ENCODE data around the gene SCYL1.

SCYL1 gene

GRCh38 chr11:65540290-65541092 is 15.6 kb downstream of the SCYL1 start:
- Histone ChIP-seq H3K4me1 (ENCODE audit: control insufficient read depth, low read depth, low read length) (peaks cover 3% of the 10 kb centered on the region), H2AK5ac (ENCODE audit: low read length) (no peak overlapping the region)
- peak; percentile 94 for DNase-seq

GRCh38 chr11:65541093-65541982 is 16.5 kb downstream of the SCYL1 start:
- Histone ChIP-seq H3K36me3 (ENCODE audit: control insufficient read depth, insufficient read depth, low read length) (no peaks in the 10 kb centered on the region), H3K4me3 (ENCODE audit: low read length) (no peak overlapping the region), H3K9ac (ENCODE audit: low read length) (peak overlapping the region; percentile 59), H3K56ac (ENCODE audit: low read length) (peak overlapping the region; percentile 85), H2BK120ac (ENCODE audit: low read depth, low read length) (no peak overlapping the region), H2AK5ac (ENCODE audit: low read length) (no peak overlapping the region), H3K27ac (ENCODE audit: low read depth, low read length) (no peak overlapping the region), H3K79me1 (ENCODE audit: low read length) (no peaks in the 10 kb centered on the region), H3K79me2 (ENCODE audit: control insufficient read depth, insufficient read depth, low read length) (no peaks in the 10 kb centered on the region), H3K18ac (ENCODE audit: low read length) (no peak overlapping the region), H4K5ac (ENCODE audit: low read length) (no peak overlapping the region), H3K4me1 (ENCODE audit: control insufficient read depth, low read depth, low read length) (peaks cover 3% of the 10 kb centered on the region), H2BK15ac (replicated peaks; ENCODE audit: low read depth) (no peak overlapping the region), H3K23ac (ENCODE audit: low read length) (peak overlapping the region; percentile 72), H3K4me2 (ENCODE audit: low read length) (peak overlapping the region; percentile 31), H4K8ac (ENCODE audit: low read depth, low read length) (no peak overlapping the region), H3K4ac (ENCODE audit: low read depth, low read length) (no peak overlapping the region), H2BK5ac (ENCODE audit: low read length) (no peak overlapping the region), H3K27me3 (ENCODE audit: insufficient read depth, low read length, poor library complexity) (no peaks in the 10 kb centered on the region)
- no peak for DNase-seq
- WGBS (ENCODE audit: extremely low coverage, insufficient coverage, low lambda C conversion rate) = no CpG with 5 or more reads among the region's 18 CpGs

More at GRCh38 chr11:65540290-65541092, 15.6 kb downstream of the SCYL1 start:
- no peak overlapping the region for H3K4ac ChIP-seq (ENCODE audit: low read depth, low read length)
- H3K56ac ChIP-seq (ENCODE audit: low read length) = peak overlapping the region; percentile 93
- no CpG with 5 or more reads among the region's 78 CpGs for WGBS (ENCODE audit: extremely low coverage, insufficient coverage, low lambda C conversion rate)
- no peaks in the 10 kb centered on the region for H3K79me2 ChIP-seq (ENCODE audit: control insufficient read depth, insufficient read depth, low read length)
- H3K27ac ChIP-seq (ENCODE audit: low read depth, low read length) = no peak overlapping the region
- H4K5ac ChIP-seq (ENCODE audit: low read length) = no peak overlapping the region
- peak overlapping the region; percentile 89 for H3K23ac ChIP-seq (ENCODE audit: low read length)
- H3K4me3 ChIP-seq (ENCODE audit: low read length) = no peak overlapping the region
- no peaks in the 10 kb centered on the region for H3K79me1 ChIP-seq (ENCODE audit: low read length)
- peak overlapping the region; percentile 98 for H3K4me2 ChIP-seq (ENCODE audit: low read length)
- peak overlapping the region; percentile 69 for H3K9ac ChIP-seq (ENCODE audit: low read length)
- H2BK15ac ChIP-seq (replicated peaks; ENCODE audit: low read depth) = no peak overlapping the region
- no peak overlapping the region for H2BK120ac ChIP-seq (ENCODE audit: low read depth, low read length)
- H3K18ac ChIP-seq (ENCODE audit: low read length) = no peak overlapping the region
- H3K27me3 ChIP-seq (ENCODE audit: insufficient read depth, low read length, poor library complexity) = no peaks in the 10 kb centered on the region
- no peak overlapping the region for H2BK5ac ChIP-seq (ENCODE audit: low read length)
- H3K36me3 ChIP-seq (ENCODE audit: control insufficient read depth, insufficient read depth, low read length) = peaks cover 3% of the 10 kb centered on the region
- H4K8ac ChIP-seq (ENCODE audit: low read depth, low read length) = no peak overlapping the region

- Histone ChIP-seq H3K4me1 (ENCODE audit: control insufficient read depth, low read depth, low read length) (peaks cover 3% of the 10 kb centered on the region), H3K18ac (ENCODE audit: low read length) (no peak overlapping the region), H2BK15ac (replicated peaks; ENCODE audit: low read depth) (no peak overlapping the region), H3K4me3 (ENCODE audit: low read length) (no peak overlapping the region), H3K79me1 (ENCODE audit: low read length) (no peaks in the 10 kb centered on the region), H2BK120ac (ENCODE audit: low read depth, low read length) (no peak overlapping the region), H4K5ac (ENCODE audit: low read length) (no peak overlapping the region), H3K4ac (ENCODE audit: low read depth, low read length) (no peak overlapping the region), H3K4me2 (ENCODE audit: low read length) (no peak overlapping the region), H4K8ac (ENCODE audit: low read depth, low read length) (no peak overlapping the region), H3K27me3 (ENCODE audit: insufficient read depth, low read length, poor library complexity) (peaks cover 3% of the 10 kb centered on the region), H3K9ac (ENCODE audit: low read length) (no peak overlapping the region), H3K27ac (ENCODE audit: low read depth, low read length) (no peak overlapping the region), H3K79me2 (ENCODE audit: control insufficient read depth, insufficient read depth, low read length) (no peaks in the 10 kb centered on the region), H3K36me3 (ENCODE audit: control insufficient read depth, insufficient read depth, low read length) (no peaks in the 10 kb centered on the region), H2BK5ac (ENCODE audit: low read length) (no peak overlapping the region), H2AK5ac (ENCODE audit: low read length) (no peak overlapping the region), H3K23ac (ENCODE audit: low read length) (no peak overlapping the region), H3K56ac (ENCODE audit: low read length) (no peak overlapping the region)
- WGBS (ENCODE audit: extremely low coverage, insufficient coverage, low lambda C conversion rate) = no CpG with 5 or more reads among the region's 3 CpGs
- no peak for DNase-seq
Measured at GRCh38 chr11:65542738-65543390, 18.0 kb downstream of the SCYL1 start.

GRCh38 chr11:65545853-65546216 is 21.0 kb downstream of the SCYL1 start:
- no peak overlapping the region for H2AK5ac ChIP-seq (ENCODE audit: low read length)
- no peak for DNase-seq
- H2BK15ac ChIP-seq (replicated peaks; ENCODE audit: low read depth) = no peak overlapping the region
- H3K79me2 ChIP-seq (ENCODE audit: control insufficient read depth, insufficient read depth, low read length) = no peaks in the 10 kb centered on the region
- H3K9ac ChIP-seq (ENCODE audit: low read length) = no peak overlapping the region
- H4K5ac ChIP-seq (ENCODE audit: low read length) = no peak overlapping the region
- H2BK120ac ChIP-seq (ENCODE audit: low read depth, low read length) = no peak overlapping the region
- peaks cover 3% of the 10 kb centered on the region for H3K27me3 ChIP-seq (ENCODE audit: insufficient read depth, low read length, poor library complexity)
- H3K4me3 ChIP-seq (ENCODE audit: low read length) = no peak overlapping the region
- no peaks in the 10 kb centered on the region for H3K36me3 ChIP-seq (ENCODE audit: control insufficient read depth, insufficient read depth, low read length)
- WGBS (ENCODE audit: extremely low coverage, insufficient coverage, low lambda C conversion rate) = no CpG with 5 or more reads among the region's 4 CpGs
- no peak overlapping the region for H3K23ac ChIP-seq (ENCODE audit: low read length)
- H3K4ac ChIP-seq (ENCODE audit: low read depth, low read length) = no peak overlapping the region
- no peak overlapping the region for H4K8ac ChIP-seq (ENCODE audit: low read depth, low read length)
- no peak overlapping the region for H3K18ac ChIP-seq (ENCODE audit: low read length)
- no peaks in the 10 kb centered on the region for H3K4me1 ChIP-seq (ENCODE audit: control insufficient read depth, low read depth, low read length)
- H3K27ac ChIP-seq (ENCODE audit: low read depth, low read length) = no peak overlapping the region
- no peak overlapping the region for H2BK5ac ChIP-seq (ENCODE audit: low read length)
- H3K56ac ChIP-seq (ENCODE audit: low read length) = no peak overlapping the region
- no peak overlapping the region for H3K4me2 ChIP-seq (ENCODE audit: low read length)
- no peaks in the 10 kb centered on the region for H3K79me1 ChIP-seq (ENCODE audit: low read length)

GRCh38 chr11:65546217-65546958 is 21.5 kb downstream of the SCYL1 start:
- no CpG with 5 or more reads among the region's 64 CpGs for WGBS (ENCODE audit: extremely low coverage, insufficient coverage, low lambda C conversion rate)
- no peak overlapping the region for H4K5ac ChIP-seq (ENCODE audit: low read length)
- H3K79me2 ChIP-seq (ENCODE audit: control insufficient read depth, insufficient read depth, low read length) = no peaks in the 10 kb centered on the region
- no peak overlapping the region for H3K4me3 ChIP-seq (ENCODE audit: low read length)
- no peak overlapping the region for H3K27ac ChIP-seq (ENCODE audit: low read depth, low read length)
- H2AK5ac ChIP-seq (ENCODE audit: low read length) = no peak overlapping the region
- H2BK5ac ChIP-seq (ENCODE audit: low read length) = no peak overlapping the region
- H3K27me3 ChIP-seq (ENCODE audit: insufficient read depth, low read length, poor library complexity) = peaks cover 3% of the 10 kb centered on the region
- no peaks in the 10 kb centered on the region for H3K36me3 ChIP-seq (ENCODE audit: control insufficient read depth, insufficient read depth, low read length)
- H2BK15ac ChIP-seq (replicated peaks; ENCODE audit: low read depth) = no peak overlapping the region
- H3K56ac ChIP-seq (ENCODE audit: low read length) = no peak overlapping the region
- H2BK120ac ChIP-seq (ENCODE audit: low read depth, low read length) = no peak overlapping the region
- H3K9ac ChIP-seq (ENCODE audit: low read length) = no peak overlapping the region
- DNase-seq = peak; percentile 89
- H3K79me1 ChIP-seq (ENCODE audit: low read length) = no peaks in the 10 kb centered on the region
- H3K4me1 ChIP-seq (ENCODE audit: control insufficient read depth, low read depth, low read length) = no peaks in the 10 kb centered on the region
- no peak overlapping the region for H3K4ac ChIP-seq (ENCODE audit: low read depth, low read length)
- no peak overlapping the region for H4K8ac ChIP-seq (ENCODE audit: low read depth, low read length)
- no peak overlapping the region for H3K18ac ChIP-seq (ENCODE audit: low read length)
- no peak overlapping the region for H3K23ac ChIP-seq (ENCODE audit: low read length)
- H3K4me2 ChIP-seq (ENCODE audit: low read length) = peak overlapping the region; percentile 80

All from mesendoderm (in vitro differentiated cells).